IPS-NIHi11 (cell line): Measurements from ENCODE around the gene DPAGT1.

Experiments
- DNase-seq: peaks from one replicate; pipeline ENCODE4 v3.0.0; 2012; ENCODE audit warnings: mixed read lengths, low spot score

Gene DPAGT1

DNA sequence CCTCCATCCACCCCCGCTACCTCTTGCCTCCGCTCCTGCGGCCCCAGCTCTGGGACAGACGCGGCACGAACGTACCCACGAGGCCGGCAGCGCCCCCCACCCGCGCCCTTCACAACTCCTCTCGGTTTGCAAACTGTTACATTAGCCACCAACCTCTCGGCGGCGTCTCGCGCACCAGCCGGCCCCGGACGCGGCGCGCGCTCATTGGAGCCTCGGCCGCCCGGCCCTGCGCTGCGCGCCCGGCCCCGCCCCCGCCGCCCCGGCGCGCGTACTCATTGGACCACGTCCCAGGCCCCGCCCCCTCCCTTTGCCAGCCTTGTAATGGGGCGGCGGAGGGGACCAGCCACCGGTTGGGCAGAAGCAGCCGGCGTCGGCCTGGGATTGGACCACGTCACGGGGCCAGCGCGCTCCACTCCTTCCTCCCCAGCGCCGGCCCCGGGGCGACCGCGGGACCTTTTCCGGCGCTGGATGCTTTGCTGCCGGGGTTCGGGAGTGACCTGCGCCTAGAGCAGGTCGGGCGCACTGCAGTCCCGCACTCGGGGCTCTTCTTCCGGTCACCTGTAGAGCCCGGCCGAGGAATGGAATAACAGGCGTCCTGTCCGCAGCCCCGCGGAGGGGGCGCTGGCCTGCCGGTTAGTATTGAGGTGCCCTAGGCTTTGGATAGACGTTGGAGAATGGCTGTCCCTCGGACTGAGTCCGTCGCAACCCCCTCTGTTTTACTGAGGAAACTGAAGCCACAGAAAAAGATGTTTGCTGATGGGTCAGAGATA is 44.5 kb downstream of the DPAGT1 start, which contains the start of gene HYOU1:
Gene HYOU1 (minus strand): TSS at position 206 of the 770 bp plus-strand sequence. CDS start 1,045 bp downstream, outside the sequence.
- peak; percentile 99 for DNase-seq

DNA sequence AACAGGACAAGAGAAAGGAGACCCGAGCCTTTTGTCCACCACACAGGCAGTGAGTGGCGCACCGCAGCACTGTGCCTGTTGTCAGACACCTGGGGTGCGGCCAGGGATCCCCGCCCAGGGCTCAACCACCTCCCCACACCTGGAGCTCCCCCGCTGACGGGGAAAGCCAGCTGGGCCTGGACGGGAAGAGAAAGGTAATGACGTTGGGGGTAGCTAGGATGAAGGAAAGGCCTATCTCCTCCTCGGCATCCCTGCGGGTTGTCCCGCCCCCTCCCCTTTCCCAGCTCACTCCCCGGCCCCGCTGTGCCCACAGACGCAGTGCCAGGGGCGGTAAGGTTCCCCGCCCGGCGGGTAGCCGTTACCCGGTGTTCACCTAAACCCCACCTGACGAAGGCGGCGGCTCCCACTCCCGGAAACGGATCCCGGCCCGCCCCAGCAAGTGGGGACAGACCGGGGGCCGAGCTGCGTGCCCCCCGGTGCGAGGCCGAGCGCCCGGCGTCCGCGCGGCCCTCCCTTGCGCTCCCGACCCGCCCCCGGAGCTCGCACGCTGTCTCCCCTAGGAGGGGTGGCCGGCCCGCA is 45.1 kb downstream of the DPAGT1 start:
- DNase-seq, result peak; percentile 80

DNA sequence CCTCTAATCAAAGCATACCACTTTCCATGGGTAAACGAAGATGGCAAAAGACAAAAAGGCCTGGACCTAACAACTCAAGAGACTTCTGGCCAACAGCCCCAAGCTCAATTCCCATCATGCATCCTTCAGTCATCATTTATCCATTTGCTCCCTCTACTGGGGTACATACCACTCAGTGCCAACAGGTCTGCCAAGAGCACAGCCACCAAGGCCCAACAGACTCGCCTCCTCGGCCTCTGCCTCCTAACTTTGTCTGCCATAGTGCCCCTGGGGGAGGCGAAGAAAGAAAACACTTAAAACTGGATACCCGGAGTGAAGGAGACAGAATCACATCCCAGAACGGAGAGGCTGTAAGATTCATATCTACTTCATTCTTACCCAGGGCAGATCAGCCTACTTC is 45.8 kb downstream of the DPAGT1 start:
- DNase-seq, result peak; percentile 11

DNA sequence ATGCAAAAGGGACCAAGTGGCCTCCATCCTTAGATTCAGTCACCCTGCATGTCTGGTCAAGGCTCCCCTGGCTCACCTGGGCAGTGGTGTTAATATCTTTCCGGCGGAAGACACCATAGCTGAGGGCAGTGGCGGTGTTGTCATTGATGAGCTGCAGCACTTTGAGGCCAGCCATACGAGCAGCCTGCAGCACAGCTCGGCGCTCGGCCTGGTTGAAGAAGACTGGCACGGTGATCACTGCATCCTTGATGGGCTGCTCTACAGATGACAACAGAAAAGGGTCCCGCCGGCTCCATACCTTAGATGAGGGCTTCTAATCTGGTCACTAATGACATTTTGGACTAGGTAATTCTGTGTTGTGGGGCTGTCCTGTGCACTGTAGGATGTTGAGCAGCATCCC is 47.2 kb downstream of the DPAGT1 start:
- no peak for DNase-seq

DNA sequence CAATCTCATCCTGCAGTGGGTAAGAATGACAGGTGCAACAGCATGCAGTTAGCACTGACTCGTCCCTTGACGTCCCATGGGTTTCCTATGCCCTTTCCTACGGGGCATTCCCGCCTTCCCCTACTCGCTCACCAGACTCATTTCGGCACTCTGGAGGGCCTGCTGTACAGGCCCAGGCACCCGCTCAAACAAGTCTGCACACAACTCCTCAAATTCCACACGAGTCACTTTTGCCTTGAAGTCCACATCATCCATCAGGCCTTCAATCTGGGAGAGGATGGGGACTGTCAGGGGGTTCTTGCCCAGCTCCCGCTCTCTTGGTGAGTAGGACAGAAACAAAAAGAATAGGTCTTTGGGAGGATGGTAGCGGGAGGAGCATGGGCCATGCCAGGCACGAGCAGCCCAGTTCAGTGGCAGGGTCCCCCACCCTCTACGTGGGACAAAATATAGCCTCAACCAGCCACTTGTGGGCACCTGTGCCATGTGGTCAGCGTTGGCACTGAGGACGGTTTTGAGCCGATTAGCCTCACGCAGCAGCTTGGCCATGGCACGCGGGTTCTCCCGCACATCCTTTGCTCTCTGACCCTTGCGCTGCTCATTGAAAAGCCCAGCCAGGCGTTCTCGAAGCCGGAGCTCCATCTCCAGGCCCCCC is 49.4 kb downstream of the DPAGT1 start:
- no peak for DNase-seq

DNA sequence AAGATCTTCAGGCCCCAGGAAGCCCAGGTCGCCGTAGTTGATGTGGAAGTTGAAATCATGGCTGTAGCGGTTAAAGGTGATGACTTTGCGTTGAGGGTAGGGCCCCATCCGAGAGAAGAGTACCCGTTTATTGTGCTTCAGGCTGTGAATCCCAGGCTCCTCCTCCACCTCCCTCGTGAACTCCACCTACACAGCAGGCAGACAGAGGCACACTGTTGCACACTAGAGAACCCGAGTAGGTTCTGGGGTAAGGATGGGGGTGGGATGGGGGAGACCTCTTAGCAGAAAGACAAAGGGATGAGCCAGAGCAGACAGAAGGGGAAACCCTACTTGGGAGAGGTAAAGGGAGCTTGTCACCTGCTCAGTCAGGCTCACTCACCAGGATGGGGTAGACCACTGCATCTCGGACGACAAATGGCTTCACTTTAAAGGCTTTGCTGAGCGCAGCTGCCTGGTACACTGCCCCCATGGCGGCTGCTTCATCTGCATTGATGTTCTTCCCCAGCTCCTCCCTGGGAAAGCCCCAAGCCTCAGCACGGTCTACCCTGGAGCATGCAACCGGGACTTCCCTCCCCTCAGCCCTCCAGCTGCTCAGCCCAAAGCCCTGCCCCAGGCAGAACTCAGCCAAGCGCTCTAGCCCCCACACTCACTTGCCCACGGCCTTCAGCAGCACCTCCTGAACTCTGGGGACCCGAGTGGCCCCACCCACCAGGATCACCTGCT is 50.1 kb downstream of the DPAGT1 start:
- DNase-seq, result no peak

DNA sequence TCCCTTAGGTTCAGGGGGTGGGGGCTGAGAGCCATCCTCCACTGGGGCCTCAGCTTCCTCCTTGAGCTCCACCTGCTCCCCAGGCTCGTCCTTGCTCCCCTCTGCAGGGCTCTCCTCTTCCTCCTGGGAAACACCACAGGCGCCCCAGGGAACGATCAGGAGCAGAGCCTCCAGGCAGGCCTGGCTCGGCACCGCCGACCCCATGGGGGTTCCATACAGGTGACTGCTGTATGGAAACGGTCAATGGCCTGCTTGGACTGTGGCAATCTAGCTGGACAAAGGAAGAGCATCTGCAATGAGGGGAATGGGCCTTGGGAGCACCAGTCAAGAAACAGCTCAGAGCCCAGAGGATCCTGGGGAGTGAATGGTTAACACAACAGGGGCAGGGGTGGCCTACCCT is 52.6 kb downstream of the DPAGT1 start:
- DNase-seq, result no peak

DNA sequence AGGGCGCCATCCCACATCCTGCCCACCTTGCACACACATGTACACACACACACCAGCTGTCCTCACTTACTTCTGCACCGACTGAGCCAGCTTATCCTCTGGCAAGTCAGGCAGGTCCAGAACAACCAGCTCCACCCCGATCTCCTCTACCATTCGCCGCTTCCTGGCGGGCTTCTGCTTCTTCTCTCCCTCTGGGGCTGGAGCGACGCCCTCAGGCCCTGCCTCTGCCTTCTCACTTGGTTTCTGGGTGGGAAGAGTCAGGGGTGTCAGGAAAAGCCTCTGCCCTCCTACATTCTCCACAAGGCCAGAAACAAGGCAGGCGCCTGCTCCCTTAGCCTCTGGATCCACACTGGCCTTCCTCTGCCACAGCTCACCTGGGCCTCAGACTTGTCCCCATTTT is 53.0 kb downstream of the DPAGT1 start:
- DNase-seq, result no peak

DNA sequence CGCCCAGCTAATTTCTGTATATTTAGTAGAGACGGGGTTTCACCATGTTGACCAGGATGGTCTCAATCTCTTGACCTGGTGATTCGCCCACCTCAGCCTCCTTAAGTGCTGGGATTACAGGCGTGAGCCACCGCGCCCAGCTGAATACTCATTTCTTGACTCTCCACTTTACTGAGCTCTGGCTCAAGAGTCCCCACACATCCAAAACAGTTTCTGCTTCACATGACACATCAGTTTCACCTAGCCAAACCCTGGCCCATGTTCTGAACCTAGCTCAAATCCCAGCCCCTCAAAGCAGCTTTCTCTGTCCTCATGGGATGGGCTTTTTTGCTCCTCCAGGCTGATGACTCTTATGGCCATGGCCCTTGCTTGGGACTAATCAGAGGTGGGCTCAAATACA is 54.4 kb downstream of the DPAGT1 start:
- no peak for DNase-seq
